NCI-H1436 (cell line): ENCODE results near the gene LEFTY2.
"Not testable (repeated sequence)": the region's sequence is repeated elsewhere in the genome, so short reads cannot be mapped to it uniquely, and the experiment has no call there.

Experiments used
- DNase-seq: peaks from one replicate; lab custom pipeline; 2025; lab: John Stamatoyannopoulos, UW

The LEFTY2 gene

DNA sequence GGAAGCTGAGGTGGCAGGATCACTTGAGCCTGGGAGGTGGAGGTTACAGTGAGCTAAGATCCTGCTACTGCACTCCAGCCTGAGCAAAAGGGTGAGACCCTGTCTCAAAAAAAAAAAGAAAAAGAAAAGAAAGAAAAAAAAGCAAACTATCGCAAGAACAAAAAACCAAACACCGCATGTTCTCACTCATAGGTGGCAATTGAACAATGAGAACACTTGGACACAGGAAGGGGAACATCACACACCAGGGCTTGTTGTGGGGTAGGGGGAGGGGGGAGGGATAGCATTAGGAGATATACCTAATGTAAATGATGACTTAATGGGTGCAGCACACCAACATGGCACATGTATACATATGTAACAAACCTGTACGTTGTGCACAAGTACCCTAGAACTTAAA, 11.6 kb downstream of the LEFTY2 start:
- DNase-seq: not testable (repeated sequence)

DNA sequence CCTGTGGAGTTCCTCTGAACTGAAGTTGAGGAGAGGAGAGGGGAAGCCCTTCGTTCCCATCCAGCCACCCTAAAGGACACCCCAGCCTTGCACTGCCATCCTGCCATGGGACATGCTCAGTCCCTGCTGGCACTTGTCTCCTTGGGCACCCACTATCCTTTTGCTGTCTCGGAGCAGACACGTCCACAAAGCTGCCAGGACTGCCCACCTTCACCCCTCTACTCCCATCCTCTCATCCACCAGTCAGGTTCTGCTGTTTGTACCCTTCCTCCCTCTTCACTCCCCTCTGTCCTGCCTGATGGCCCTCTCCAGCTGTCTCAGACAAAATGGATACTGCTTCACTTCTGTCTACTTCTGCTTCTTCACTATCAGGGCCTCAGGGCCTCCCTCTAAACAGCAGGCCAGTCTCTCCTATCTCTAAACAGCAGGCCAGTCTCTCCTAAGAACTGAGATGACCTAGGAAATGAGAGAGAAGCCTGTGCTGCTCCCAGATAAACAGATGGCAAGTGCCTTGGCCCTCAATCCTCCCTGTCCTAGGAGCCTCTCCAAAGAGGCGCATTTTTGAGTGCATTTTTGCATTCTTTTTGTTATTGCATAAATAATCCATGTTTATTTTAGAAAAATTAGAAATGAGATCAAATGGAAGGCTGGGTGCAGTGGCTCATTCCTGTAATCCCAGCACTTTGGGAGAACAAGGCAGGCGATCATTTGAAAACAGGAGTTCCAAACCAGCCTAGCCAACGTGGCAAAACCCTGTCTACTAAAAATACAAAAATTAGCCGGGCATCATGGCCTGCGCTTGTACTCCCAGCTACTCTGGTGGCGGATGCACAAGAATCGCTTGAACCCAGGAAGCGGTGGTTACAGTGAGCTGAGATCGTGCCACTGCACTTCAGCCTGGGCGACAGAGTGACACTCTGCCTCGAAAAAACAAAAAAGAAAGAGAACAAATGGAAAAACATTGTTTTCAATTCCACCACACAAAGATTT, 12.5 kb downstream of the LEFTY2 start:
- no peak for DNase-seq

DNA sequence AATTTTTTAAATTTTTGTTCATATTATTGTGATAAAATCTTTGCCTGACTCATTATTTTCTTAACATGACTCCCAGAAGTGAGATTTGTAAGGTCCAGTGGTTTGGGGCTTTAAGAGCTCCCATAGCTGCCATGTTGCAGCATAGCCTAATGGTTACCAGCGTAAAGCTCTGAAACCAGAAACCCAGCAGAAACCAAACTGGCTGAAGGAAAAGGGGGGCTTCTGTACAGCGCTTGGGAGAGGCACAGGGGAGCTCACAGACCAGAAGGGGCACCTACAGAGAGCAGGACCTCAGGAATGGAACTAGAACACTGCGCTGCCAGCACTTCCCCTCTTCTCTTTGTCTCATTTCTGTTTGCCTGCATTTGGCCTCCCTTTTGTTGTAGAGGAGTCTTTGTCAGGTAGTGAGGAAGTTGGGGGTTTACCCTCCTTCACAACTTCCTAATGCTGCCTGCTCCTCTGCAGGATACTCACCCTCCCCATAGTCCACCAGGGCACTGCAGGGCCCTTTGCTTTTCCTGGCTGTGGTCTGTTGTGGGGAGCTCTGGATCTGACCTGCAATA, 14.4 kb downstream of the LEFTY2 start:
- no peak for DNase-seq

DNA sequence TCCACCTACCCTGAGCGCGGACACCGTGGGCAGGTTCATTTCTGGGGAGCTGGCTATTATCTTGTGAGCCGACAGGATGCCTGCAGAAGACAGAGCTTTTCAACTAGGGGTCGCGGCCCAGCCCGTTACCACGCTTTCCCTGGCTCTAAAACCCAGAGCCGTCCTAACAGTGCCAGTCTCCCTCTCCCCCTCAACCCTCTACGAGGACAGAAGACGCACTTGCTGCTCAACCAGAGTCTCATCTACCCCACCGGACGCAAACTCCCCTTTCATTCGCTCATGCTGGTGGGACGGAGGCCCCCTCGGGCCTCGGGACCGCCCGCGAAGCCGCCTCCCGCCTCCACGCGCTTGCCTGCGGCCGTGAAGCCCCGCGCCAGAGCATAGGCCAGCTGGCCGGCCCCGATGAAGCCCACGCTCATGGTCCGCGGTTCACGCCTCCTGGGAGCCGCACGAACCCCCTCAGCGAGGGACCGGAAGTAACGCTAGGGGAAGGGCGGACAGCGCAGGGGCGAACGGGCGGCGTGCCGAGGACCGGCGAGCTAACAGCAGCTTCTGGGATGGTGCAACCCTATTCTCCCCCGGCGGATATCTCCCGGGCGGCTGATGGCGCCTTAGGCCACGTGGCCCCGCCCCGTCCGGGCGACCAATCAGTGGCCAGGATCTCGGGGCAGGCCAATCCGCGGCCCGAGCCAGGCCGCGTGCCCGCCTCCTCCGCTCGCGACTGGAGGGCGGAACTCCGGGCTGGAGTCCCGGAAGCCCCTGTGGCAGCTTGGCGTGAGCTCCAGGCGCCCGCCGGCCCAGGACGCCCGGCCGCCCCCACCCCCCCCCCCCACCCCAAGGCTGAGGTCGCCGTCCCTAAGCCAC, 17.1 kb downstream of the LEFTY2 start, which contains the start of gene PYCR2:
PYCR2 (minus strand) TSS at position 559 of the 864 bp plus-strand sequence; CDS start at position 419, 140 bp downstream.
- peak; percentile 98 for DNase-seq

DNA sequence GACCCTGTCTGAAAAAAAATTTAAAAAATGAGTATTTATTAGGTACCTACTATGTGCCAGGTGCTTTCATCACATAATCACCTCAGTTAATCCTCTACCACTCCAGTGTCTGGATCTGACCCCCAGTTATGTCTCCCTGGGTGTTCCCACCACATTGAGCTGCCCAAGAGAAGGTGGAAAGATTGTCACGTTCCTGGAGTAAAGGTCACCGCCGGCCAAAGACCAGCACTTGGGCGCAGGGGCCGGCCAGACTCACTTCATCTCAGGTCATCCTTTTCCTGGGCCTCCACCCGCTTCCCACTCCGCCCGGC, 17.7 kb downstream of the LEFTY2 start:
- no peak for DNase-seq

DNA sequence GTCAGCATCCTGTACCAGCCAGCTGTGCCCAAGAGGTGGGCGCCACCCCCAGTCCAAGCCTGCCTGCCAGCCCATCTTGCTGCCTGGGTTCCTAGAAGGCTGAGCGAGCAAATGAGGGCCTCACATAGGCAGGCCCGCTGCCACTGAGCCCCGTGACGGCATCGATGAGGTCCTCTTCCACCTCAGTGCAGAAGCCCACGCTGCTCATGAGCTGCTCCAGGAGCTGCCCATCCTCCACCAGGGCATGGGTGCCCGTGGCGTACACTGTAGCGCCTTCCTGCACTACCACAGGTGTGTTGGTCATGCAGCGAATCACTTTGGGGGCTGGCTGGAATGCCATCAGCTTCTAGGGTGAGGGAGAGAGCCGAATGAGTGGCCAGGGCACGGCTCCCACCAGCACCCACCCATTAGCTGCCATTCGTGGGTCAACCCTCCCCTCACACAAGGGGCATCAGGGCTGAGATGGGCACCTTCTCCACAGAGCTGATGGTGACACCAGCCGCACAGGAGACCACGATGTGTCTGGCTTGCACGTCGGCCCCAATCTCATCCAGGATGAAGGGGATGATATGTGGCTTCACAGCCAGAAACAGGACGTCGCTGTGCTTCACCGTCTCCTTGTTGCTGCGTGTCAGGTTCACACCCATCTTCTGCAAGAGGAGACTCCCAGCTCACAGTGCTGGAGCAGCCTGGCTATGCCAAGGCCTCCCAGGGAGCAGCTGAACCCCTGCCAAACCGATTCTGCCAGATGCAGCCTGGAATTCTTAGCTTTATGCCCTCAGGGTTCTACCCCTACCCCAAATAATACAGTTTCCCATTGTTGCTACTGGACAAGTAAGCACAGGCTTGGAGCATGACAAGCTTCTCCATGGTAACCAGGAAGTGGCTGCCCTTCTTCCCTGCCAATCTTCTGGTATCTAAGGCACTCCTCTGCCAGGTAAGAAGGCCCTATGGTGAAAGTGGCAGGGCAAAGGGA, 19.0 kb downstream of the LEFTY2 start:
- no peak for DNase-seq

DNA sequence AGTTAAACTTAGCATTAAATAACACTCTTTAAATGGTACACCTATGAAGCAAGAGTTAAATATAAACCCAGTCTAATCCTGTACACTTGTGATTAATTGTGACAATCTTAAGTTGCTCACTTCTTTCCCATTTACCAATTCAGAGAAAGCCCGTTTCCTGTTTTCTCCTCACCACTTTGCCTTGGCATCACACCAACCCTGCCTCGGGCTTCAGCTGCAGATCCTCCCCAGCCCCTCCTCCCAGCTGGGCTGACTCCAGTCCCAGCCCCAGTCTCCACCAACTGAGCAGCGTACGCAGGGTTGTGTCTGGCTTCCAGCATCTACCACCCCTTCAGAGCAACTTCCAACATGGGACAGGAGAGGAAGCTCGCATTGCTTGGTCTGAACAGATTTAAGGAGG, 21.1 kb downstream of the LEFTY2 start:
- peak; percentile 35 for DNase-seq

DNA sequence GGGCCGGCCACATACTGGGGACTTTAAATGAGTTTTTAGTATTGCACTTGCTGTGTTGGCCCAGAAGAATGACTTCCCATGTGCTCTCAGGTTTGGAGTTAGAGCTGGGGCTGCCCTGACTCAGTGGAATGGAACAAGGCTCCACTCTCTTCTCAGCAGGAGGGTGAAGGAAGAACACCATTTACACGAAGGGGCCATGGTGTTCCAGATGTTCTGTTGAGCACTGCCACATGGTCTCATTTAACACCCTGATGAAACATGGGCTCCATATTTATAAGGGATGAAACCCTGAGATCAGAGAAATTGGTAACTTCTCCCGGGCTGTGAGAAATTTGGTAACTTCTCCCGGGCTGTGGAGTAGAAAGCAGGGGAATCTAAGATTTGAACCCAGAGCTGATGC, 22.7 kb downstream of the LEFTY2 start:
- no peak for DNase-seq

DNA sequence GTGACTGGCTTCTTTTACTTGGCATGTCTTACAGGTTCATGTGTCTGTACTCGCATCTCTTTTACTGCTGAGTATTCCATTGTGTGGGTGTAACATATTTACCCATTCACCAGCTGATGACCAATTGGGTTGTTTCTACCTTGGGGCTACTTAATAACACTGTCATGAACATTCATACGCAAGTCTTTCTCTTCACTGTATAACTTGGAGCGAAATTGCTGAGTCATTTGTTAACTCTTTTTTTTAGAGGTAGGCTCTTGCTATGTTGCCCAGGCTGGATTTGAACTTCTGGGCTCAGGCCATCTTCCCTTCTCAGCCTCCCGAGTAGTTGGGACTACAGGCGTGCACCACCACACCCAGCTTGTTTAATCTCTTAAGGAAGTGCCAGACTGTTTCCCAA, 23.5 kb downstream of the LEFTY2 start:
- no peak for DNase-seq

DNA sequence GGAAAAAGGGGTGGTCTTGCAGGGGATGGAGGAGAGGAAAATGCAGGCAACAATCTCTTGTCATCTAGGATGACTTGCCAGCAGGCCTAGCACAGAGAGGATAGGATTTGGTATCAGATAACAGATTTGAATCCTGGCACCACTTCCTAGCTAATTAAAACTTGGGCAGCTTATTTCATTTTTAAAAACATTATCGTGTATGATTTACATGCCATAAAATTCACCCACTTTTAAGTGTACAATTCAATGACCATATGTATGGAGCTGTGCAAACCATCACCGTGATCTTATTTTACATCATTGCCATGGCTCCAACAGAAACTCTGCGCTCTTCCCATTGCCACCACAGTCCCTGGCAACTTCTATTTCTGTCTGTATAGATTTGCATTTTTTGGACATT, 23.9 kb downstream of the LEFTY2 start:
- DNase-seq: no peak

DNA sequence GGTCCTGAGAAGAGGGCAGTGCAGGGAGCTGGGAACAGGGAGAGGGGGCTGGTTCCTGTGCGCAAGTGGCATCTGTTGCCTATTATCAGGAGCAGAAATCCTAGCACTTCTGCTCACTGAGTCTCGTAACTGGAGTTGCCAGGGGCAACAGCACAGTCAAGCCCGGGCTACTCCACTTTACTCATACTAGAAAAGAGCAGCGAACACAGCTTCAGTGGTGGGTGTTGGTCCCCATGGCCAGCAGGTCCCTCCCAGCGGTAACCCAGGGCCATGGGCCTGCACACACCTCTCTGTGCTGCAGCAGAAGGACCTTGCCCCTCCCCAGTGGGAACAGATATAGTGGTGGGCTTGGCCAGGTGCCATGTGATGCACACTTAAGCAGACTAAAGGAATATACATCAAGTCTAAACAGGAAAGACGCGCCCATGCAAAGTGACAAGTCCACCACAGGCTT, 25.5 kb downstream of the LEFTY2 start:
- peak; percentile 48 for DNase-seq

DNA sequence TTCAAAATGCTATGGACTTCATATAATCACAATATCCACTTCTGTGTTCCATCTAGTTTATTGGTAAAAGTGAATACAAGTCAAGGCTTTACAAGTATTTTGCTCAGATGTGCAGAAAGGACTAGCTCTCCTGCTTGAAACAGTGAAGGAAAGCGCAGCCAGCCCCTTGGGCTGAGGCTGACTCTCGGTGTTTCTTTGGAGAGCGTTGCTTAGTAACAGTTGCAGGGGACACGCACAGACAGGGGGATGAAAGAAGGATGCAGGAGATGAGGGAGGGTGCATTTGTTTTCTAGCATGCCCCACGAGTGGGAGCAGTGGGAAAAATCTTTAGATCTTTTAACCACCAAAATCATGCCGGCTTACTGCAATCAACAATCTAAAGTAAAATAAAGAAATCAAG, 26.1 kb downstream of the LEFTY2 start:
- DNase-seq: no peak

DNA sequence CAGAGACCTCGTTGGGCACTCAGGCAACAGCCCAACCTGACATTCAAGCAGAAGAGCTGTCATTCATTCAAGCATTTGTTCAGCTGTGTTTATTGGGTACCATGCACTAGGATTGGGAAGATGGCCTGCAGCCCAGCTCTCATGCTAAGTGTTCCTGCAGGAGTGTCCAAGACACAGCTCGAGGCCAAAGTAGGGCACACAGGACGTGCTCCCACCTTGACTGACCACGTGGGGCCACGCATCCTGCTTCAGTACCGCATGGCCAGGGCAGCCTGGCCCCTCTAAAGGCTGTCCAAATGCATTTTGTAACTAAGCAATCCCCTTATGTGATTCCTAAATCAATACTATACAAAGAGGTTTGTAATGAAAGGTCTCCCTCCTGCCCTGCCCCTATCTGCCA, 26.6 kb downstream of the LEFTY2 start:
- DNase-seq: no peak

DNA sequence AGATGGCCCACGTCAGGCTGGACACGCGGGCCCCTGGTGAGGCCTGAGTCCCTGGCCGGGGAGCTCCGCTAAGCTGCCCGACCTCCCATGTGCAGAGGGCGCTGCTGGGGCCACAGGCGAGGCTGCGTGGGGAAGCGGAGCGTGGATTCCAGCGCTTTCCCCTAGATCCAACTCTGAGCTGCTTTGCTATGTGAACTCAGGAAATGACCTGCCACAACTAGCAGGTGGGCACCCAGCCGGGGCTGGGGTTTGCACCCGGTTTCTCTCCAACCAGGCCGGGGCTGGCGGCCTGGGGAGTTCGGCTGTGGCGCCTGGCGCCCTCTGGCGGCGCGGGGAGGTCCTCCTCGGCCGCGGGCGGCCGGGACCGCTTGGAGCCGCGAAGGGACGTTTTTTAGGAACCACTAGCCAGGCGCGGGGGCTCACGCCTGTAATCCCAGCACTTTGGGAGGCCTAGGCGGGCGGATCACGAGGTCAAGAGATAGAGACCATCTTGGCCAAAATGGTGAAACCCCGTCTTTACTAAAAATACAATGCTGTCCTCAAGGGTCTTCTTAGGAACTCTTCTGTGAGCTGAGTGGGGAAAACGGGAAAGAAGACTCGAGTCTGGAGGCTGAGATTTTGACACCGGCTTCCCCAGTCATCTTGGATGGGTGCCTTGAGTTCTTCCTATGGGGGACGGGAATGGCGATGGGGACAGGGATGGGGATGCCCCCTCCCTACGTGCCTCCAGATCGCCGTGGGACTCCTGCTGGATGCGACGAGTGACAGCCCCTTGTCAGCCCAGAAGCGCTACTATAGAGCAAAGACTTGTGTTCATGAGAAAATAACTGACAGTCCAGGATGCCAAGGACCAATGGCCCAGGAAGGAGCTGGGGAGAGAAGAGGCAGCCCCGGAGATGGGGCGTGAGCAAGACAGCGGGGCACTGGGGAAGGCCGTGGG, 29.6 kb downstream of the LEFTY2 start:
- DNase-seq: no peak

DNA sequence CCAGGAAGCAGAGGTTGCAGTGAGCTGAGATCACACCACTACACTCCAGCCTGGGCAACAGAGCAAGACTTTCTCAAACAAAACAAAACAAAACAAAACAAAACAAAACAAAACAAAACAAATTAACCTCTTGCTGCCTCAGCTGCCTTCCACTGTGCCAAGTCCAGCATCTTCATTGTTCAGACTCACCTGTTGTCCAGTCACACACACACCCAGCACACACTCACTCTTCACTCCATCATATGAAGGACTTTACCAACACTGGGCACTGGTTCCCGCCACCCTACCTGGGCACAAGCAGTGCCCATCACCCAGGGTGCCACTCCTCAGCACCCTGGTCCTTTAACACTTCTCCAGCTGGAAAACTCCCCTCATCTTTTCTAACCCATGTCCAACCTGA, 31.5 kb downstream of the LEFTY2 start:
- DNase-seq: no peak

DNA sequence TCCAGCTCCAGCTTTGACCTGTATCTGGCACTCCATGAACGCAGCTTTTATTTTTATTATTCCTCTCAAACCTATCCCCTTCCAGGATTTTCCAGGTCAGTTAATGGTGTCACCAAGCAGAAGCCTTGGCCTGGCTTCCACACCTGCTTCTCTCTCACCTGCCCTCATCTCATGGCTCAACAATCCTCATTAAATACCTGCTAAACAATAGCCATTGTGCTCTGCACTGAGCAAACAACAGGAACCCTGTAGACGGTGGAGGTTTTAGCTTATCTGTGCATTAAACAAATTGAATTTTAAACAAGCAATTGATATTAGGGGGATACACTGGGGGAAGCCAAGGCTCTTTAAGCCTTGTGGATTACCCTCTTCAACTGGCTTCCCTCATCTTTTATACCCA, 32.2 kb downstream of the LEFTY2 start:
- DNase-seq: peak; percentile 40

DNA sequence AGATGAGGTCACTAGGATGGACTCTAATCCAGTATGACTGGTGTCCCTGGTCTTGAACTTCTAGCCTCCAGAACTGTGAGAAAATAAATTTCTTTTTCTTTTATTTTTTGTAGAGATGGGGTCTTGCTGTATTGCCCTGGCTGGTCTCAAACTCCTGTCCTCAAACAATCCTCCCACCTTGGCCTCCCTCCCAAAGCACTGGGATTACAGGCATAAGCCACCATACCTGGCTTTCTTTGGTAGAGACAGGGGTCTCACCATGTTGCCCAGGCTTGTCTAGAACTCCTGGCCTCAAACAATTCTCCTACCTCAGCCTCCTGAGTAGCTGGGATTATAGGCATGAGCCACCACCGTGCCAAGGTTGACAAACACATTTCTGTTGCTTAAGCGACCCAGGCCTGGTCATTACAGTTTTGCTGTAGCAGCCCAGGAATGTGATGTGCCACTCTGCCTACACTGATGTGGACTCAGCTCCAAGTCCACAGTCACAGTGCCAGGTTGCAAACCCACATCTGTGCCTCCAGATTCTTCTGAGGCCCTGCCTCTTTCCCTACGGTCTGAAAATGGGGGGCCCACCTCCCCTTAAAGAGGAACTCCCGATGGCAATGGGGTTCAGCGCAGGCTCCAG, 32.9 kb downstream of the LEFTY2 start:
- DNase-seq: no peak

DNA sequence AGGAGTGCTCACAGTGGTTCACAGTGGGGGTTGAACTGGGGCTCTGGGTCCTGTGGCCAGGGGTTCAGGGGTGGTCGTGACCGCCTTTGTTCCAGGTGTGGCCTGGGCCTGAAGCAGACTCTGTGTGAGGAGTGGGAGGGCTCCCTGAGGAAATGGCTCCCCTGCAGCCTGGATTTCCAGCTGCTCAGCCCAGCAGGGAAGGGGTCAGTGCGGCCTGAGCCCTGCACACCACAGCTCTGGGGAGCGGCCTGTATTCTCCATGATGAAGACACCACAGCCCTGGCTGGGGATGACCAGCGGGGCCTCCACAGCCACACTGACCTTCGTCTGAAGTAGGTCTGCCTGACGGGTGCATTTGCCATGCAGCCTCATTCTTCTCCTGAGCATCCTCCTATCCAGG, 33.7 kb downstream of the LEFTY2 start:
- no peak for DNase-seq

DNA sequence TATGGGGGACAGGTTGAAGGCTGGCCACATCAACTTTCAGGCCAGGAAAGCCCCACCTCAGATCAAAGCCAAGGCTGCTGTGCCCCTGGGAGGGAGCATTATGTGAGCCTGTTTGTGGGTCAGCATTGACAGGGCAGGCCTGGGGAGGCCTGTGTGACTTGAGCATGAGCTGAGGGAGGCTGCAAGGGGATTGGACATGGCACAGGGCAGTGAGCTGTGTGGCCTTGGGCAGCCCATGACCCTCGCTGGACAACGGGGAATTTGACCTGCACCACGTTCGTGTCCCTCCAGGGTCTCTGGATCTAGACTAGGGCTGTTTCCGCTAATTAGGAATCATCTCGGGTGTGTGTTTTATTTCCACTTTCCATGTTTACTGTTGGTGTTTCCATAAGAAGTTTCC, 34.6 kb downstream of the LEFTY2 start:
- DNase-seq: no peak

DNA sequence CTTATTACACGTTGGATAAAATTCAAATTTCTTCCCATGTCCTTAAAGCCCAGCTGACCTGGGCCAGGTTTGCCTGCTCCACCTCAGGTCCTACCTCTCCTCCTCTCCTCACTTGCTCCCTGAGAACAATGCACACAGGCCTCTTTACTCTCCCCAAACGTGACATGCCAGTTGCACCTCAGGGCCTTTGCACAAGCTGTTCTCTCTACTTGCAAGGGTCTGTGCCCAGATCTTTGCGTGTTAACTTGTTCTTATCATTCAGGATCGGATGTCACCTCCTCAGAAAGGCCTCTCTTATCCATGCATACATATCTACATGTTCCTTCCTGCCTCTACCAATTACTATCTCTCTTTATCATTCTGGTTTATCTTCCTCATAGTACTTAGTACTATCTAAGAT, 37.4 kb downstream of the LEFTY2 start:
- DNase-seq: no peak
